K562 (cell line): ENCODE measurements around the gene GLDN. TPM values are rescaled to one million over a fixed set of nuclear protein-coding genes. Genes with fewer than 3 reads are reported as not detected.

Source experiments
- ATAC-seq: fragments of 200-7000 bp; cut with Tn5 transposase; 3 replicates; pipeline ENCODE4 v1.9.1; 2020; ENCODE audit warnings: moderate library complexity
- BruUV-seq: library from RNA; stranded (reverse); fragments of 400-500 nt; replicated peaks from 2 replicates; lab custom pipeline; 2021; lab: Mats Ljungman, UMichigan
- CTCF ChIA-PET: fragments of 300-600 bp; formaldehyde crosslinking; extraction: SDS; loops from one replicate; lab custom pipeline; 2021; ENCODE audit warnings: low intra/inter-chr PET ratio; lab: Yijun Ruan, JAX
- POLR2A ChIA-PET: fragments of 300-600, 350-650 bp; sonication (Branson Sonifier 250); formaldehyde crosslinking; extraction: SDS; loops from one replicate; lab custom pipeline; 2021; ENCODE audit warnings: antibody characterized with exemption, inconsistent platforms; lab: Yijun Ruan, JAX
- DNase-seq, 4 experiments: peaks; one replicate each; pipeline versions ENCODE4 v3.0.0 to v3.0.0-alpha.2; 2011 to 2018; ENCODE audit warnings: low spot score in 3 of 4, mixed read lengths in 3 of 4; ENCODE audit errors: extremely low read depth in 1 of 4
- FAIRE-seq: peaks from 2 replicates; lab custom pipeline; 2011; peaks lifted over from hg19 to GRCh38; lab: Jason Lieb, UNC
- H2AFZ ChIP-seq: 2 replicates; pipeline ENCODE4 v1.6.0; 2011; ENCODE audit warnings: low read depth, low read length, control low read depth, inconsistent platforms
- H3K27ac ChIP-seq: fragments of 200-600 bp; 3 replicates; pipeline ENCODE4 v1.8.0; 2011; ENCODE audit warnings: low read depth, mild to moderate bottlenecking, control low read depth, inconsistent platforms, low read length, moderate library complexity, mixed read lengths; ENCODE audit errors: extremely low read depth
- H3K27me3 ChIP-seq, 2 experiments: fragments of 300-600 bp in 1 of 2; 2 replicates in 1 of 2; 3 replicates in 1 of 2; pipeline versions ENCODE4 v1.6.0 to v1.8.0; 2011; ENCODE audit warnings: inconsistent platforms in 2 of 2, low read length in 2 of 2, mild to moderate bottlenecking in 1 of 2, mixed read lengths in 1 of 2, moderate library complexity in 1 of 2; ENCODE audit not compliant: control insufficient read depth in 2 of 2, insufficient read depth in 2 of 2
- H3K36me3 ChIP-seq: fragments of 300-600 bp; 3 replicates; pipeline ENCODE4 v1.8.0; 2011; ENCODE audit warnings: mild to moderate bottlenecking, low read length, inconsistent platforms; ENCODE audit not compliant: control insufficient read depth, insufficient read depth
- H3K4me1 ChIP-seq, 2 experiments: fragments of 200-600 bp in 1 of 2; replicated peaks in 1 of 2; 2 replicates in 1 of 2; 3 replicates in 1 of 2; pipeline versions ENCODE4 v1.5.1 to v1.8.0; 2011; ENCODE audit warnings: inconsistent platforms in 2 of 2, low read length in 2 of 2, mild to moderate bottlenecking in 1 of 2, mixed read lengths in 1 of 2, moderate library complexity in 1 of 2; ENCODE audit not compliant: control insufficient read depth in 2 of 2, insufficient read depth in 2 of 2
- H3K4me2 ChIP-seq: 2 replicates; pipeline ENCODE4 v1.6.1; 2011; ENCODE audit warnings: low read length, control low read depth, inconsistent platforms, mixed read lengths; ENCODE audit not compliant: insufficient read depth
- H3K4me3 ChIP-seq: fragments of 200-600 bp; sonication (generic), shearing (Covaris generic); 2 replicates; pipeline ENCODE4 v1.5.1; 2016; ENCODE audit warnings: control low read depth, inconsistent platforms
- H3K79me2 ChIP-seq: fragments of 200-600 bp; 3 replicates; pipeline ENCODE4 v1.8.0; 2011; ENCODE audit warnings: low read length, inconsistent platforms; ENCODE audit not compliant: control insufficient read depth, insufficient read depth
- H3K9ac ChIP-seq, 2 experiments: 2 replicates each; pipeline versions ENCODE4 v1.6.0 to v1.6.1; 2011; ENCODE audit warnings: low read depth in 2 of 2, low read length in 2 of 2, control low read depth in 1 of 2, inconsistent platforms in 1 of 2, mild to moderate bottlenecking in 1 of 2, mixed read lengths in 1 of 2; ENCODE audit not compliant: insufficient read depth in 1 of 2
- H3K9me1 ChIP-seq: one replicate; pipeline ENCODE4 v1.6.0; 2011; ENCODE audit warnings: inconsistent platforms, mild to moderate bottlenecking, low read length, moderate library complexity; ENCODE audit not compliant: control insufficient read depth, insufficient read depth
- H3K9me3 ChIP-seq: replicated peaks from 2 replicates; pipeline ENCODE4 v1.5.1; 2011; ENCODE audit warnings: low read depth, low read length, inconsistent platforms; ENCODE audit not compliant: control insufficient read depth, insufficient read depth
- H4K20me1 ChIP-seq: replicated peaks from 2 replicates; pipeline ENCODE4 v1.6.1; 2011; ENCODE audit warnings: low read length, inconsistent platforms, mixed read lengths; ENCODE audit not compliant: control insufficient read depth, insufficient read depth
- CEBPB ChIP-seq: fragments of 450-650 bp; IDR thresholded peaks from 2 replicates; pipeline ENCODE4 v1.6.1; 2016; ENCODE audit warnings: missing genetic modification characterization, missing compliant biosample characterization
- DPF2 ChIP-seq: fragments of 450-650 bp; IDR thresholded peaks from 2 replicates; pipeline ENCODE4 v1.6.1; 2016
- ELF1 ChIP-seq: fragments of 200-800 bp; sonication (Bioruptor generic); IDR thresholded peaks from 2 replicates; pipeline ENCODE4 v1.6.1; 2016; ENCODE audit warnings: missing genetic modification characterization, missing compliant biosample characterization
- FOXJ2 ChIP-seq: fragments of 200-800 bp; sonication (Bioruptor generic); IDR thresholded peaks from 2 replicates; pipeline ENCODE4 v1.6.1; 2016; ENCODE audit warnings: missing genetic modification characterization, missing compliant biosample characterization
- GTF2A2 ChIP-seq: IDR thresholded peaks from 2 replicates; pipeline ENCODE4 v1.6.1; 2016; ENCODE audit warnings: mild to moderate bottlenecking, missing genetic modification characterization, missing compliant biosample characterization
- KLF10 ChIP-seq: fragments of 250-450 bp; sonication (Bioruptor Pico); IDR thresholded peaks from 2 replicates; pipeline ENCODE4 v1.6.1; 2021; ENCODE audit warnings: matching md5 sums
- LEF1 ChIP-seq: fragments of 450-650 bp; IDR thresholded peaks from 2 replicates; pipeline ENCODE4 v1.6.1; 2016; ENCODE audit warnings: mild to moderate bottlenecking
- NCOR1 ChIP-seq: fragments of 450-650 bp; IDR thresholded peaks from 2 replicates; pipeline ENCODE4 v1.6.1; 2016; ENCODE audit warnings: mild to moderate bottlenecking, moderate library complexity
- SMARCC2 ChIP-seq: fragments of 450-650 bp; IDR thresholded peaks from 2 replicates; pipeline ENCODE4 v1.6.1; 2017; ENCODE audit warnings: antibody characterized with exemption, moderate library complexity, mild to moderate bottlenecking, low read depth
- ZNF12 ChIP-seq: sonication (generic); formaldehyde crosslinking; IDR thresholded peaks from 2 replicates; pipeline ENCODE4 v1.4.0; 2020; ENCODE audit warnings: mild to moderate bottlenecking, missing genetic modification reagents
- ZNF668 ChIP-seq: fragments of 250-450 bp; sonication (Bioruptor Pico); IDR thresholded peaks from 2 replicates; pipeline ENCODE4 v1.8.0; 2022; ENCODE audit warnings: mild to moderate bottlenecking, inconsistent platforms
- ZNF717 ChIP-seq: fragments of 250-450 bp; sonication (Bioruptor Pico); IDR thresholded peaks from 2 replicates; pipeline ENCODE4 v1.5.0; 2021
- WGBS: fragments of 100-300 bp; shearing (Covaris generic); methylation state at CpG from one replicate; pipeline ENCODE4 v1.1.6; 2016; ENCODE audit warnings: low coverage, mixed read lengths; ENCODE audit not compliant: insufficient coverage; ENCODE audit errors: missing lambda C conversion rate; 5-methylcytosine and 5-hydroxymethylcytosine counted together
- in situ Hi-C: fragments of 300-500 bp; cut with MboI; formaldehyde crosslinking; loops from 4 replicates; pipeline ENCODE4 v1.15.0; 2018; ENCODE audit warnings: inconsistent platforms, mixed read lengths
- intact Hi-C: fragments of 100-400 bp; cut with micrococcal nuclease; formaldehyde crosslinking; loops from 2 replicates; pipeline ENCODE4 v1.14.2; 2022
- polyA plus RNA-seq, 8 experiments: library from polyadenylated mRNA; depleted of rRNA in 4 of 8; stranded (reverse) in 5 of 8; unstranded in 3 of 8; fragments of >200 nt; fragmentation: Nextera tagmentation in 2 of 8; fragmentation: Illumina TruSeq in 1 of 8; extraction: Ambion mirVana in 2 of 8; extraction: Trizol in 1 of 8; gene quantifications; 2 replicates each; pipeline versions ENCODE4 v1.2.1 to v1.2.3, GENCODE V29; 2011 to 2014; ENCODE audit warnings: inconsistent platforms in 1 of 8, missing spikeins in 1 of 8
- total RNA-seq, 7 experiments: library from RNA; depleted of rRNA in 6 of 7; stranded (reverse); fragments of >200 nt in 6 of 7; fragmentation: Illumina TruSeq in 2 of 7; extraction: Trizol in 2 of 7; gene quantifications; 2 replicates each; pipeline versions ENCODE4 v1.2.1 to v1.2.3, GENCODE V29; 2011 to 2021; ENCODE audit warnings: low replicate concordance in 1 of 7
- TF ChIP-seq, protein P1 (sequence below): fragments of 450-650 bp; IDR thresholded peaks from 2 replicates; pipeline ENCODE4 v1.6.1; 2016; ENCODE audit warnings: missing biosample characterization, missing genetic modification characterization
- TF ChIP-seq, protein P2 (sequence below): sonication (generic); formaldehyde crosslinking; IDR thresholded peaks from 2 replicates; pipeline ENCODE4 v1.5.0; 2020; ENCODE audit warnings: missing genetic modification reagents
- TF ChIP-seq, protein P3 (sequence below): fragments of 250-450 bp; sonication (Bioruptor Pico); IDR thresholded peaks from 2 replicates; pipeline ENCODE4 v1.9.0; 2021; ENCODE audit warnings: mild to moderate bottlenecking
- TF ChIP-seq, protein P4 (sequence below): fragments of 450-650 bp; formaldehyde crosslinking; IDR thresholded peaks from 2 replicates; pipeline ENCODE4 v1.4.0; 2022; ENCODE audit warnings: mild to moderate bottlenecking, moderate library complexity
- TF ChIP-seq, protein P5 (sequence below): fragments of 250-450 bp; sonication (Bioruptor Pico); IDR thresholded peaks from 2 replicates; pipeline ENCODE4 v1.8.0; 2021; ENCODE audit warnings: moderate library complexity, mild to moderate bottlenecking, inconsistent platforms
- TF ChIP-seq, protein P6 (sequence below): fragments of 450-650 bp; formaldehyde crosslinking; IDR thresholded peaks from 2 replicates; pipeline ENCODE4 v1.4.0; 2020; ENCODE audit warnings: mild to moderate bottlenecking, moderate library complexity

The GLDN gene
- total and polyA plus RNA-seq, 9 of the 15 experiments (the other 6 are each of a cell fraction or from before 2014, with no cell fraction given) = 0.05 to 0.33 (median 0.18) TPM

DNA sequence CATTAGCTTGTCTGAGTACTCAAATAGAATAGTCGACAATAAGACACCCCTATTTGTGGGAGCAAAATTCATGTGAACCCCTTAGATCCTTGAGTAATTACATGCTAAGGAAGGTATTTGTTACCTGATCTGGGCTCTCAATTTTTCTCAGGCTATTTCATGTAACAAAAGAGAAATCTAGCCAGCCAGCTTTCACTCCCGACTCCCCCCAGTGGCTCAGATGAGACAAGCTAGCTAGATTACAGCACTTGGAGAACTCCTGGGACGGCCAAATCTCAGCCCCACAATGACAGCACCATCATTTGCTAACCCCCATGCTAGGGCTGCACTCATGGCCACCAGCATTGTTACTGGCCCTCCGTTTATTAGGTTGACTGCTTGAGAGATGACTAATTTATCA, 41.3 kb downstream of the GLDN start:
- WGBS = 1% methylated on average over 4 of the region's 4 CpGs
- no peak for TF ChIP-seq SMARCC2
- TF ChIP-seq, protein P1, sequence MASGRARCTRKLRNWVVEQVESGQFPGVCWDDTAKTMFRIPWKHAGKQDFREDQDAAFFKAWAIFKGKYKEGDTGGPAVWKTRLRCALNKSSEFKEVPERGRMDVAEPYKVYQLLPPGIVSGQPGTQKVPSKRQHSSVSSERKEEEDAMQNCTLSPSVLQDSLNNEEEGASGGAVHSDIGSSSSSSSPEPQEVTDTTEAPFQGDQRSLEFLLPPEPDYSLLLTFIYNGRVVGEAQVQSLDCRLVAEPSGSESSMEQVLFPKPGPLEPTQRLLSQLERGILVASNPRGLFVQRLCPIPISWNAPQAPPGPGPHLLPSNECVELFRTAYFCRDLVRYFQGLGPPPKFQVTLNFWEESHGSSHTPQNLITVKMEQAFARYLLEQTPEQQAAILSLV = no peak
- TF ChIP-seq, protein P2, sequence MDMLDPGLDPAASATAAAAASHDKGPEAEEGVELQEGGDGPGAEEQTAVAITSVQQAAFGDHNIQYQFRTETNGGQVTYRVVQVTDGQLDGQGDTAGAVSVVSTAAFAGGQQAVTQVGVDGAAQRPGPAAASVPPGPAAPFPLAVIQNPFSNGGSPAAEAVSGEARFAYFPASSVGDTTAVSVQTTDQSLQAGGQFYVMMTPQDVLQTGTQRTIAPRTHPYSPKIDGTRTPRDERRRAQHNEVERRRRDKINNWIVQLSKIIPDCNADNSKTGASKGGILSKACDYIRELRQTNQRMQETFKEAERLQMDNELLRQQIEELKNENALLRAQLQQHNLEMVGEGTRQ (CRISPR knock-in tag) = no peak
- no peak for TF ChIP-seq CEBPB (tag)
- TF ChIP-seq, protein P3, sequence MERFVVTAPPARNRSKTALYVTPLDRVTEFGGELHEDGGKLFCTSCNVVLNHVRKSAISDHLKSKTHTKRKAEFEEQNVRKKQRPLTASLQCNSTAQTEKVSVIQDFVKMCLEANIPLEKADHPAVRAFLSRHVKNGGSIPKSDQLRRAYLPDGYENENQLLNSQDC (CRISPR knock-in tag) = no peak
- TF ChIP-seq, protein P4, sequence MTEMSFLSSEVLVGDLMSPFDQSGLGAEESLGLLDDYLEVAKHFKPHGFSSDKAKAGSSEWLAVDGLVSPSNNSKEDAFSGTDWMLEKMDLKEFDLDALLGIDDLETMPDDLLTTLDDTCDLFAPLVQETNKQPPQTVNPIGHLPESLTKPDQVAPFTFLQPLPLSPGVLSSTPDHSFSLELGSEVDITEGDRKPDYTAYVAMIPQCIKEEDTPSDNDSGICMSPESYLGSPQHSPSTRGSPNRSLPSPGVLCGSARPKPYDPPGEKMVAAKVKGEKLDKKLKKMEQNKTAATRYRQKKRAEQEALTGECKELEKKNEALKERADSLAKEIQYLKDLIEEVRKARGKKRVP = no peak
- TF ChIP-seq LEF1 = no peak
- no peak for TF ChIP-seq FOXJ2
- no peak for TF ChIP-seq ZNF668 (CRISPR knock-in tag)
- TF ChIP-seq GTF2A2 (tag) = no peak
- TF ChIP-seq ZNF717 (CRISPR knock-in tag) = no peak
- TF ChIP-seq, protein P5, sequence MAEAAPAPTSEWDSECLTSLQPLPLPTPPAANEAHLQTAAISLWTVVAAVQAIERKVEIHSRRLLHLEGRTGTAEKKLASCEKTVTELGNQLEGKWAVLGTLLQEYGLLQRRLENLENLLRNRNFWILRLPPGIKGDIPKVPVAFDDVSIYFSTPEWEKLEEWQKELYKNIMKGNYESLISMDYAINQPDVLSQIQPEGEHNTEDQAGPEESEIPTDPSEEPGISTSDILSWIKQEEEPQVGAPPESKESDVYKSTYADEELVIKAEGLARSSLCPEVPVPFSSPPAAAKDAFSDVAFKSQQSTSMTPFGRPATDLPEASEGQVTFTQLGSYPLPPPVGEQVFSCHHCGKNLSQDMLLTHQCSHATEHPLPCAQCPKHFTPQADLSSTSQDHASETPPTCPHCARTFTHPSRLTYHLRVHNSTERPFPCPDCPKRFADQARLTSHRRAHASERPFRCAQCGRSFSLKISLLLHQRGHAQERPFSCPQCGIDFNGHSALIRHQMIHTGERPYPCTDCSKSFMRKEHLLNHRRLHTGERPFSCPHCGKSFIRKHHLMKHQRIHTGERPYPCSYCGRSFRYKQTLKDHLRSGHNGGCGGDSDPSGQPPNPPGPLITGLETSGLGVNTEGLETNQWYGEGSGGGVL (CRISPR knock-in tag) = no peak
- TF ChIP-seq, protein P6, sequence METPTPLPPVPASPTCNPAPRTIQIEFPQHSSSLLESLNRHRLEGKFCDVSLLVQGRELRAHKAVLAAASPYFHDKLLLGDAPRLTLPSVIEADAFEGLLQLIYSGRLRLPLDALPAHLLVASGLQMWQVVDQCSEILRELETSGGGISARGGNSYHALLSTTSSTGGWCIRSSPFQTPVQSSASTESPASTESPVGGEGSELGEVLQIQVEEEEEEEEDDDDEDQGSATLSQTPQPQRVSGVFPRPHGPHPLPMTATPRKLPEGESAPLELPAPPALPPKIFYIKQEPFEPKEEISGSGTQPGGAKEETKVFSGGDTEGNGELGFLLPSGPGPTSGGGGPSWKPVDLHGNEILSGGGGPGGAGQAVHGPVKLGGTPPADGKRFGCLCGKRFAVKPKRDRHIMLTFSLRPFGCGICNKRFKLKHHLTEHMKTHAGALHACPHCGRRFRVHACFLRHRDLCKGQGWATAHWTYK = no peak
- TF ChIP-seq KLF10 (CRISPR knock-in tag) = no peak
- TF ChIP-seq DPF2 = no peak
- TF ChIP-seq ELF1 (tag) = no peak
- TF ChIP-seq ZNF12 (CRISPR knock-in tag) = no peak
- TF ChIP-seq NCOR1 = no peak

More for the DNA sequence above, 41.3 kb downstream of the GLDN start:
- Histone ChIP-seq H3K79me2 (no peaks in the 10 kb centered on the region), H3K9me3 (no peaks in the 10 kb centered on the region), H3K9me1 (no peaks in the 10 kb centered on the region), H3K9ac (no peak overlapping the region), H3K4me3 (no peak overlapping the region), H3K4me2 (no peak overlapping the region), H3K27me3 (peaks cover 10 to 53% of the 10 kb centered on the region in 2 experiments), H4K20me1 (no peaks in the 10 kb centered on the region), H2AFZ (no peak overlapping the region), H3K27ac (no peak overlapping the region), H3K36me3 (no peaks in the 10 kb centered on the region), H3K4me1 (no peaks in the 10 kb centered on the region; a peak in 1 of 5 replicates)
- ChIA-PET POLR2A (interaction anchor here (0.9 kb wide), 1 partner anchor 153 kb away, joined by 3 read pairs; no protein-coding TSS in a partner anchor), CTCF (interaction anchor here (0.7 to 3.2 kb wide), 4 partner anchors 18 to 219 kb away, joined by 5 to 24 read pairs (median 15); no protein-coding TSS in a partner anchor)
- peak; percentile 85 for FAIRE-seq
- intact Hi-C loops (loop anchor here (5.0 kb wide), 2 partner anchors 85 to 115 kb away; no protein-coding TSS in a partner anchor), in situ Hi-C loops (no loop called here)
- DNase-seq = peak; percentile 39 to 63 (median 51)
- peak; percentile 65 for ATAC-seq
- no TSS peak for BruUV-seq
